ENCODE results near the gene COL6A6.

Gene COL6A6

GRCh38 chr3:130488769-130489450, 28.1 kb upstream of the COL6A6 start:
- no peak for DNase-seq (ENCODE audit: low read depth)
- H3K4me3 ChIP-seq (ENCODE audit: control insufficient read depth, low read depth, low read length), result no peak overlapping the region
- TF ChIP-seq CTCF (IDR thresholded peaks at IDR 0.05; ENCODE audit: control insufficient read depth, insufficient read depth, low read depth, low read length, missing control alignments), result no peak

- no peak for DNase-seq (ENCODE audit: low read depth)
- no peak for TF ChIP-seq CTCF (IDR thresholded peaks at IDR 0.05; ENCODE audit: control insufficient read depth, insufficient read depth, low read depth, low read length, missing control alignments)
- H3K4me3 ChIP-seq (ENCODE audit: control insufficient read depth, low read depth, low read length), result no peak overlapping the region
Measured at GRCh38 chr3:130490241-130490640, 26.7 kb upstream of the COL6A6 start.

GRCh38 chr3:130491431-130491830, 25.5 kb upstream of the COL6A6 start:
- no peak overlapping the region for H3K4me3 ChIP-seq (ENCODE audit: control insufficient read depth, low read depth, low read length)
- no peak for TF ChIP-seq CTCF (IDR thresholded peaks at IDR 0.05; ENCODE audit: control insufficient read depth, insufficient read depth, low read depth, low read length, missing control alignments)
- no peak for DNase-seq (ENCODE audit: low read depth)

- TF ChIP-seq CTCF (IDR thresholded peaks at IDR 0.05; ENCODE audit: control insufficient read depth, insufficient read depth, low read depth, low read length, missing control alignments), result no peak
Measured at GRCh38 chr3:130504701-130505100, 12.3 kb upstream of the COL6A6 start.

GRCh38 chr3:130506031-130506430, 10.9 kb upstream of the COL6A6 start:
- H3K4me3 ChIP-seq (ENCODE audit: control insufficient read depth, low read depth, low read length), result no peak overlapping the region
- TF ChIP-seq CTCF (IDR thresholded peaks at IDR 0.05; ENCODE audit: control insufficient read depth, insufficient read depth, low read depth, low read length, missing control alignments), result no peak
- no peak for DNase-seq (ENCODE audit: low read depth)

More at GRCh38 chr3:130504701-130505100, 12.3 kb upstream of the COL6A6 start:
- no peak overlapping the region for H3K4me3 ChIP-seq (ENCODE audit: control insufficient read depth, low read depth, low read length)
- DNase-seq (ENCODE audit: low read depth), result no peak

- no peak for DNase-seq (ENCODE audit: low read depth)
- no peak for TF ChIP-seq CTCF (IDR thresholded peaks at IDR 0.05; ENCODE audit: control insufficient read depth, insufficient read depth, low read depth, low read length, missing control alignments)
- H3K4me3 ChIP-seq (ENCODE audit: control insufficient read depth, low read depth, low read length), result no peak overlapping the region
Measured at GRCh38 chr3:130507746-130508145, 9.2 kb upstream of the COL6A6 start.
